Pancreas (tissue), 10 donors: Measurements from ENCODE around the gene WIF1. TPM values are rescaled to one million over a fixed set of nuclear protein-coding genes. Genes with fewer than 3 reads are reported as not detected.

Experiments
- ATAC-seq, 4 donors: fragments of 200-7000 bp; cut with Tn5 transposase; one replicate each; pipeline versions ENCODE4 v1.8.0 to v1.9.1; 2020; ENCODE audit warnings: mild to moderate bottlenecking in 4 of 4, moderate library complexity in 4 of 4
- DNase-seq, 6 donors: peaks; one replicate each; pipeline ENCODE4 v3.0.0-alpha.2; 2020
- FAIRE-seq: peaks from 2 replicates; lab custom pipeline; 2012; peaks lifted over from hg19 to GRCh38; lab: Jason Lieb, UNC
- H3K27ac ChIP-seq, 4 donors: fragments of 200-600 bp; sonication (generic); 1 replicate in 3 of 4; 2 replicates in 1 of 4; pipeline versions ENCODE4 v1.5.0 to v1.8.0; 2020
- H3K27me3 ChIP-seq, 4 donors: fragments of 200-600 bp; one replicate each; pipeline ENCODE4 v1.8.0; 2021
- H3K36me3 ChIP-seq, 3 donors: fragments of 200-600 bp; sonication (generic) in 1 of 3; one replicate each; pipeline versions ENCODE4 v1.5.0 to v1.8.0; 2020 to 2021
- H3K4me1 ChIP-seq, 3 donors: fragments of 200-600 bp; one replicate each; pipeline ENCODE4 v1.8.0; 2021
- H3K4me3 ChIP-seq, 4 donors: fragments of 200-600 bp; sonication (generic) in 2 of 4; one replicate each; pipeline versions ENCODE4 v1.5.0 to v1.8.0; 2020 to 2021
- H3K9me3 ChIP-seq, 4 donors: fragments of 200-600 bp; one replicate each; pipeline ENCODE4 v1.8.0; 2021
- CTCF ChIP-seq, 4 donors: fragments of 200-600 bp; sonication (generic) in 3 of 4; IDR thresholded peaks; one replicate each; pipeline versions ENCODE4 v1.5.0 to v1.8.0; 2021; ENCODE audit warnings: antibody characterized with exemption in 4 of 4
- WGBS, 2 donors: extraction: QIAGEN DNeasy Blood & Tissue Kit; methylation state at CpG; one replicate each; pipeline ENCODE4 v1.1.7; 2013; 5-methylcytosine and 5-hydroxymethylcytosine counted together
- intact Hi-C, 3 donors: fragments of 100-400 bp; cut with DNase I; formaldehyde crosslinking; loops; one replicate each; pipeline versions ENCODE4 v1.11.1 to v1.14.2; 2022
- polyA plus RNA-seq, 2 donors: library from polyadenylated mRNA; stranded (reverse); fragments of 200-250 nt; gene quantifications; one replicate each; pipeline ENCODE4 v1.2.3, GENCODE V29; 2013
- total RNA-seq, 6 donors: library from RNA; stranded (reverse); fragmentation: NEBNext Ultra II Directional in 4 of 6; extraction: Animal tissue kit (Norgen Biotek cat#: 25700) in 4 of 6; gene quantifications; one replicate each; pipeline versions ENCODE4 v1.2.1 to v1.2.4, GENCODE V29; 2021 to 2023
- donor health status: healthy with polysubstance abuse.
- donor health status: DM: no; HTN: no; CAD: no; lungs with moderate emphysema.
- donor health status: DM: no; HTN: no; CAD: no.
- donor health status: control.
- donor health status: control.
- donor health status: Bipolar disorder and iron deficiency.
- donor health status: DM: yes; HTN: yes; CAD: no.
- donor health status: DM: no; HTN: no; CAD: no.
- donor health status: DM: no; HTN: no; CAD: no.
- donor health status: DM: yes; HTN: yes; CAD: no.

Gene WIF1
- total and polyA plus RNA-seq, 8 donors, result 0.08 to 0.69 (median 0.46) TPM; not detected in 3

- Histone ChIP-seq H3K27me3 (no peaks in the 10 kb centered on the region), H3K9me3 (no peaks in the 10 kb centered on the region), H3K27ac (no peak overlapping the region), H3K4me3 (no peak overlapping the region), H3K4me1 (no peaks in the 10 kb centered on the region), H3K36me3 (no peaks in the 10 kb centered on the region)
- ATAC-seq (no peak), DNase-seq (no peak), FAIRE-seq (no peak)
- TF ChIP-seq CTCF (IDR thresholded peaks at IDR 0.05), result no peak
- intact Hi-C loops, result no loop called here
Measured at GRCh38 chr12:65016881-65017650, 104.0 kb downstream of the WIF1 start.

DNA sequence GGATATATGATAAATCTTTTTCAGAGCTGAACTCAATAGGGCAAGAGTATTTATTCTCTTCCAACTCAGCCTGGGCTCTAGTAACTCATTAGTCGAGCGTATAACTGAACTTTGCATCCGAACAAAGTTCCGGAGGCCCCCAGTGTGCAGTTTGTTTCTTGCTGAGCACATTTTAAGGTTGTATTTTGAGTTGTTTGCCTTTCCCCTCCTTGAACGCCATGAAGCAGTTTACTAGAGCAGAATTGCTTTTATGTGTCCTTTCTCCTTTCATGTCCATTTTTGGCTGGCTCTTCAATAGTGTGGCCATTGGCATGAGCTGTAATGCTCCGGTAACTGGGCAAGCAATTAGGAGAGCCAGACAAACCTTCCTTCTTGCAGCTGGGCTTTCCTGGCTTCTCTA is 105.3 kb downstream of the WIF1 start:
- intact Hi-C loops, result no loop called here
- Histone ChIP-seq H3K36me3 (no peaks in the 10 kb centered on the region), H3K9me3 (no peaks in the 10 kb centered on the region), H3K4me3 (no peak overlapping the region), H3K4me1 (no peaks in the 10 kb centered on the region), H3K27ac (no peak overlapping the region), H3K27me3 (no peaks in the 10 kb centered on the region)
- no peak for DNase-seq
- no peak for FAIRE-seq
- 54 to 55% methylated on average over 6 of the region's 6 CpGs for WGBS, 2 donors
- ATAC-seq, result no peak
- TF ChIP-seq CTCF (IDR thresholded peaks at IDR 0.05), result no peak

DNA sequence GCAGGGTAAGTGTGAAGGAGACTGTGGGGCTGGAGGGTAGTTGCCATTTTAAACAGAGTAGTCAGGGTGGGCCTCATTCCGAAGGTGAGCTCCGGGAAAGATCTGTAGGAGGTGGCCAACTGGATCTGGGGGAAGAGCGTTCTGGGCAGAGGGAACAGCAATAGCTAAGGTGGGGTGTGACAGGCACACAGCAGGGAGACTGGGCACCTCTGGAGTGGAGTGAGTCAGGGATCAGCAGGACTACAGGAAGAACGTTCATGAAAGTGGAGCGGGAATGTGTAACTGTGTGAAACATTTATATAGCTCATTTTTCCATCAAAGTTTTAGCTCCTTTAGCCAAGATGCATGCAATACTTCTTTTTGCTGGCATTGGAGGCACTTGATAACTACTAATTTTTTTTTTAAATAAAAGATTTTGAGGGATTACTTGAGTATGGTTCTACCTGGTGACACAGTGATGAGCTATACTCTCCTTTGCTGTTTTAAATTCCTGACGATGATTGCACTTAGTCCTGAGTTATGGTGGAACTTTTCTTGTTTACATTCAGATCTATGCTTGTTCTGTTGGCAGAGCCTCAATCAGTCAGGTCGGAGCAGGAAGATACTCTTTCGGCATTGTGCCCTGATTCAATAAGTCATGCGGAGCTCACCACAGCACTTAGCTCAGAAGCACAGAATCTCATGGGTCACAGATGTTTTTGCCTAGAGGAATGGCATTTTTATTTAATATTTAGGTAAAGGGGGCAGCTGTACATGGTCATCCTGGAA is 106.4 kb downstream of the WIF1 start:
- 69 to 71% methylated on average over 9 of the region's 9 CpGs for WGBS, 2 donors
- intact Hi-C loops, result no loop called here
- Histone ChIP-seq H3K9me3 (no peaks in the 10 kb centered on the region), H3K27me3 (no peaks in the 10 kb centered on the region), H3K36me3 (no peaks in the 10 kb centered on the region), H3K4me3 (no peak overlapping the region), H3K4me1 (no peaks in the 10 kb centered on the region), H3K27ac (no peak overlapping the region)
- FAIRE-seq (no peak), ATAC-seq (no peak), DNase-seq (no peak)
- no peak for TF ChIP-seq CTCF (IDR thresholded peaks at IDR 0.05)

DNA sequence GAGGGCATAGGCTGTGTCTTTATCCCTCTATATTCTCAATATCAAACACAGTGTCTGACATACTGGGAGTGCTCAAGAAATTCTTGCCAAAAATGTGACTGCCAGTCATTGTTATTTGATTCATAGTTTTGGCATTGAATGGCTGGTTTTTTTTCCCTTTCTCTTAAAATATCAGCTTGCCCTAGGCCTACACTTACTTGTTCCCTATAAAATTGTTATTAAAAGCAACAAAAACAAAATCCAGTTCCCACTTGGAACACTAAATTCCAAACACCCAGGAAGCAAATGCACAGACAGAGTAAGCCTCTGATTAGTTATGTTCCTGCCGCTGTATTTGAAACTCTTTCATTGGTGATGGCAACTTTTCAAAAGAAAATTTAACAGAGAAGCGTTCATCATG is 110.7 kb downstream of the WIF1 start:
- Histone ChIP-seq H3K9me3 (no peaks in the 10 kb centered on the region), H3K27ac (no peak overlapping the region), H3K4me3 (no peak overlapping the region), H3K36me3 (no peaks in the 10 kb centered on the region), H3K4me1 (no peaks in the 10 kb centered on the region), H3K27me3 (no peaks in the 10 kb centered on the region)
- intact Hi-C loops, result no loop called here
- WGBS, 2 donors, result 67 to 77% methylated on average over 2 of the region's 2 CpGs
- no peak for DNase-seq
- ATAC-seq, result no peak
- TF ChIP-seq CTCF (IDR thresholded peaks at IDR 0.05), result no peak
- FAIRE-seq, result no peak

- H3K27me3 ChIP-seq, result no peaks in the 10 kb centered on the region
- no peak for DNase-seq
- H3K36me3 ChIP-seq, result no peaks in the 10 kb centered on the region
- H3K27ac ChIP-seq, result no peak overlapping the region
- intact Hi-C loops, result no loop called here
- H3K4me3 ChIP-seq, result no peak overlapping the region
- WGBS, 2 donors, result 86 to 94% methylated on average over 2 of the region's 2 CpGs
- ATAC-seq, result no peak
- H3K9me3 ChIP-seq, result no peaks in the 10 kb centered on the region
- no peak for TF ChIP-seq CTCF (IDR thresholded peaks at IDR 0.05)
- FAIRE-seq, result no peak
- H3K4me1 ChIP-seq, result no peaks in the 10 kb centered on the region
Measured at GRCh38 chr12:65005716-65006115, 115.4 kb downstream of the WIF1 start.
